K562 (cell line): ENCODE data around the gene ABHD12. TPM values are rescaled to one million over a fixed set of nuclear protein-coding genes. Genes with fewer than 3 reads are reported as not detected.

Source experiments
- ATAC-seq: fragments of 200-7000 bp; cut with Tn5 transposase; 3 replicates; pipeline ENCODE4 v1.9.1; 2020; ENCODE audit warnings: moderate library complexity
- BruUV-seq: library from RNA; stranded (reverse); fragments of 400-500 nt; replicated peaks from 2 replicates; lab custom pipeline; 2021; lab: Mats Ljungman, UMichigan
- CTCF ChIA-PET: fragments of 300-600 bp; formaldehyde crosslinking; extraction: SDS; loops from one replicate; lab custom pipeline; 2021; ENCODE audit warnings: low intra/inter-chr PET ratio; lab: Yijun Ruan, JAX
- POLR2A ChIA-PET: fragments of 300-600, 350-650 bp; sonication (Branson Sonifier 250); formaldehyde crosslinking; extraction: SDS; loops from one replicate; lab custom pipeline; 2021; ENCODE audit warnings: antibody characterized with exemption, inconsistent platforms; lab: Yijun Ruan, JAX
- DNase-seq, 4 experiments: peaks; one replicate each; pipeline versions ENCODE4 v3.0.0 to v3.0.0-alpha.2; 2011 to 2018; ENCODE audit warnings: low spot score in 3 of 4, mixed read lengths in 3 of 4; ENCODE audit errors: extremely low read depth in 1 of 4
- FAIRE-seq: peaks from 2 replicates; lab custom pipeline; 2011; peaks lifted over from hg19 to GRCh38; lab: Jason Lieb, UNC
- H2AFZ ChIP-seq: 2 replicates; pipeline ENCODE4 v1.6.0; 2011; ENCODE audit warnings: low read depth, low read length, control low read depth, inconsistent platforms
- H3K27ac ChIP-seq: fragments of 200-600 bp; 3 replicates; pipeline ENCODE4 v1.8.0; 2011; ENCODE audit warnings: low read depth, mild to moderate bottlenecking, control low read depth, inconsistent platforms, low read length, moderate library complexity, mixed read lengths; ENCODE audit errors: extremely low read depth
- H3K27me3 ChIP-seq, 2 experiments: fragments of 300-600 bp in 1 of 2; 2 replicates in 1 of 2; 3 replicates in 1 of 2; pipeline versions ENCODE4 v1.6.0 to v1.8.0; 2011; ENCODE audit warnings: inconsistent platforms in 2 of 2, low read length in 2 of 2, mild to moderate bottlenecking in 1 of 2, mixed read lengths in 1 of 2, moderate library complexity in 1 of 2; ENCODE audit not compliant: control insufficient read depth in 2 of 2, insufficient read depth in 2 of 2
- H3K36me3 ChIP-seq: fragments of 300-600 bp; 3 replicates; pipeline ENCODE4 v1.8.0; 2011; ENCODE audit warnings: mild to moderate bottlenecking, low read length, inconsistent platforms; ENCODE audit not compliant: control insufficient read depth, insufficient read depth
- H3K4me1 ChIP-seq, 2 experiments: fragments of 200-600 bp in 1 of 2; replicated peaks in 1 of 2; 2 replicates in 1 of 2; 3 replicates in 1 of 2; pipeline versions ENCODE4 v1.5.1 to v1.8.0; 2011; ENCODE audit warnings: inconsistent platforms in 2 of 2, low read length in 2 of 2, mild to moderate bottlenecking in 1 of 2, mixed read lengths in 1 of 2, moderate library complexity in 1 of 2; ENCODE audit not compliant: control insufficient read depth in 2 of 2, insufficient read depth in 2 of 2
- H3K4me2 ChIP-seq: 2 replicates; pipeline ENCODE4 v1.6.1; 2011; ENCODE audit warnings: low read length, control low read depth, inconsistent platforms, mixed read lengths; ENCODE audit not compliant: insufficient read depth
- H3K4me3 ChIP-seq: fragments of 200-600 bp; sonication (generic), shearing (Covaris generic); 2 replicates; pipeline ENCODE4 v1.5.1; 2016; ENCODE audit warnings: control low read depth, inconsistent platforms
- H3K79me2 ChIP-seq: fragments of 200-600 bp; 3 replicates; pipeline ENCODE4 v1.8.0; 2011; ENCODE audit warnings: low read length, inconsistent platforms; ENCODE audit not compliant: control insufficient read depth, insufficient read depth
- H3K9ac ChIP-seq, 2 experiments: 2 replicates each; pipeline versions ENCODE4 v1.6.0 to v1.6.1; 2011; ENCODE audit warnings: low read depth in 2 of 2, low read length in 2 of 2, control low read depth in 1 of 2, inconsistent platforms in 1 of 2, mild to moderate bottlenecking in 1 of 2, mixed read lengths in 1 of 2; ENCODE audit not compliant: insufficient read depth in 1 of 2
- H3K9me1 ChIP-seq: one replicate; pipeline ENCODE4 v1.6.0; 2011; ENCODE audit warnings: inconsistent platforms, mild to moderate bottlenecking, low read length, moderate library complexity; ENCODE audit not compliant: control insufficient read depth, insufficient read depth
- H3K9me3 ChIP-seq: replicated peaks from 2 replicates; pipeline ENCODE4 v1.5.1; 2011; ENCODE audit warnings: low read depth, low read length, inconsistent platforms; ENCODE audit not compliant: control insufficient read depth, insufficient read depth
- H4K20me1 ChIP-seq: replicated peaks from 2 replicates; pipeline ENCODE4 v1.6.1; 2011; ENCODE audit warnings: low read length, inconsistent platforms, mixed read lengths; ENCODE audit not compliant: control insufficient read depth, insufficient read depth
- BACH1 ChIP-seq: fragments of 200-800 bp; sonication (Bioruptor generic); IDR thresholded peaks from 2 replicates; pipeline ENCODE4 v1.6.1; 2016; ENCODE audit warnings: missing genetic modification characterization, missing compliant biosample characterization
- CBX1 ChIP-seq: sonication (generic); IDR thresholded peaks from 2 replicates; pipeline ENCODE4 v1.6.1; 2016; ENCODE audit warnings: antibody characterized with exemption, low read depth, mild to moderate bottlenecking
- CHCHD3 ChIP-seq: fragments of 250-450 bp; sonication (Bioruptor Pico); IDR thresholded peaks from 2 replicates; pipeline ENCODE4 v2.1.2; 2022; ENCODE audit warnings: mild to moderate bottlenecking
- JUN ChIP-seq, 2 experiments: sonication (generic) in 1 of 2; formaldehyde crosslinking in 1 of 2; IDR thresholded peaks; 2 replicates each; pipeline versions ENCODE4 v1.6.1 to v1.8.0; 2012 to 2022; ENCODE audit warnings: borderline replicate concordance in 2 of 2, mild to moderate bottlenecking in 2 of 2, improper control_type of control experiment in 1 of 2, low read depth in 1 of 2, low read length in 1 of 2, missing genetic modification reagents in 1 of 2
- JUND ChIP-seq, 2 experiments: IDR thresholded peaks; 2 replicates in 1 of 2; 3 replicates in 1 of 2; pipeline ENCODE4 v1.6.1; 2011; ENCODE audit warnings: borderline replicate concordance in 2 of 2, low read depth in 2 of 2, low read length in 2 of 2, improper control_type of control experiment in 1 of 2, missing biosample characterization in 1 of 2, missing genetic modification characterization in 1 of 2, missing genetic modification reagents in 1 of 2
- MCM3 ChIP-seq: fragments of 450-650 bp; IDR thresholded peaks from 2 replicates; pipeline ENCODE4 v1.6.1; 2016
- POLR2AphosphoS2 ChIP-seq: IDR thresholded peaks from 2 replicates; pipeline ENCODE4 v1.6.1; 2012; ENCODE audit warnings: low read length, improper control_type of control experiment
- RUNX1 ChIP-seq: sonication (generic); IDR thresholded peaks from 2 replicates; pipeline ENCODE4 v1.6.1; 2016; ENCODE audit warnings: antibody characterized with exemption, low read depth
- TCF7 ChIP-seq: sonication (generic); IDR thresholded peaks from 2 replicates; pipeline ENCODE4 v1.6.1; 2016; ENCODE audit warnings: antibody characterized with exemption, borderline replicate concordance
- USF1 ChIP-seq: sonication (generic); formaldehyde crosslinking; IDR thresholded peaks from 2 replicates; pipeline ENCODE4 v1.9.0; 2022; ENCODE audit warnings: mild to moderate bottlenecking, missing genetic modification reagents
- USF2 ChIP-seq: sonication (generic); formaldehyde crosslinking; IDR thresholded peaks from 2 replicates; pipeline ENCODE4 v1.5.0; 2020; ENCODE audit warnings: missing genetic modification reagents
- ZBTB33 ChIP-seq: sonication (generic); formaldehyde crosslinking; IDR thresholded peaks from 2 replicates; pipeline ENCODE4 v1.8.1; 2023; ENCODE audit warnings: mild to moderate bottlenecking, missing genetic modification reagents
- ZC3H8 ChIP-seq: fragments of 450-650 bp; IDR thresholded peaks from 2 replicates; pipeline ENCODE4 v1.6.1; 2017
- ZNF668 ChIP-seq: fragments of 250-450 bp; sonication (Bioruptor Pico); IDR thresholded peaks from 2 replicates; pipeline ENCODE4 v1.8.0; 2022; ENCODE audit warnings: mild to moderate bottlenecking, inconsistent platforms
- WGBS: fragments of 100-300 bp; shearing (Covaris generic); methylation state at CpG from one replicate; pipeline ENCODE4 v1.1.6; 2016; ENCODE audit warnings: low coverage, mixed read lengths; ENCODE audit not compliant: insufficient coverage; ENCODE audit errors: missing lambda C conversion rate; 5-methylcytosine and 5-hydroxymethylcytosine counted together
- in situ Hi-C: fragments of 300-500 bp; cut with MboI; formaldehyde crosslinking; loops from 4 replicates; pipeline ENCODE4 v1.15.0; 2018; ENCODE audit warnings: inconsistent platforms, mixed read lengths
- intact Hi-C: fragments of 100-400 bp; cut with micrococcal nuclease; formaldehyde crosslinking; loops from 2 replicates; pipeline ENCODE4 v1.14.2; 2022
- polyA plus RNA-seq, 8 experiments: library from polyadenylated mRNA; depleted of rRNA in 4 of 8; stranded (reverse) in 5 of 8; unstranded in 3 of 8; fragments of >200 nt; fragmentation: Nextera tagmentation in 2 of 8; fragmentation: Illumina TruSeq in 1 of 8; extraction: Ambion mirVana in 2 of 8; extraction: Trizol in 1 of 8; gene quantifications; 2 replicates each; pipeline versions ENCODE4 v1.2.1 to v1.2.3, GENCODE V29; 2011 to 2014; ENCODE audit warnings: inconsistent platforms in 1 of 8, missing spikeins in 1 of 8
- total RNA-seq, 7 experiments: library from RNA; depleted of rRNA in 6 of 7; stranded (reverse); fragments of >200 nt in 6 of 7; fragmentation: Illumina TruSeq in 2 of 7; extraction: Trizol in 2 of 7; gene quantifications; 2 replicates each; pipeline versions ENCODE4 v1.2.1 to v1.2.3, GENCODE V29; 2011 to 2021; ENCODE audit warnings: low replicate concordance in 1 of 7
- TF ChIP-seq, protein P1 (sequence below): fragments of 250-450 bp; sonication (Bioruptor Pico); IDR thresholded peaks from 2 replicates; pipeline ENCODE4 v1.4.0; 2020; ENCODE audit warnings: mild to moderate bottlenecking, moderate library complexity

The ABHD12 gene
- total and polyA plus RNA-seq, 9 of the 15 experiments (the other 6 are each of a cell fraction or from before 2014, with no cell fraction given), result 0.65 to 15.6 (median 9.1) TPM

GRCh38 chr20:25256226-25256859 lies 134.3 kb downstream of the ABHD12 start:
- intact Hi-C loops (no loop called here), in situ Hi-C loops (no loop called here)
- Histone ChIP-seq H3K9me1 (no peaks in the 10 kb centered on the region), H3K9me3 (no peaks in the 10 kb centered on the region), H3K4me2 (no peak overlapping the region), H3K27me3 (no peaks in the 10 kb centered on the region), H3K4me3 (no peak overlapping the region), H4K20me1 (no peaks in the 10 kb centered on the region), H3K79me2 (peaks cover 1% of the 10 kb centered on the region; the same call in 1 of the 3 replicates), H3K27ac (no peak overlapping the region), H3K36me3 (peaks cover 10% of the 10 kb centered on the region; the same call in 1 of the 3 replicates), H3K4me1 (peaks cover 2 to 6% of the 10 kb centered on the region in 2 experiments; a peak in 4 of 5 replicates), H3K9ac (no peak overlapping the region), H2AFZ (no peak overlapping the region)
- DNase-seq (no peak), ATAC-seq (no peak), FAIRE-seq (no peak)
- BruUV-seq, result no TSS peak
- POLR2A ChIA-PET, result interaction anchor here (0.8 kb wide), 1 partner anchor 8 kb away, joined by 3 read pairs; the partner anchor contains the start of gene PYGB
- CTCF ChIA-PET, result no interaction called here
- WGBS, result 92% methylated on average over 5 of the region's 5 CpGs
- TF ChIP-seq CHCHD3 (CRISPR knock-in tag) (no peak), BACH1 (no peak), RUNX1 (no peak), JUN (IDR thresholded peaks at IDR 0.05; ENCODE audit: borderline replicate concordance, low read depth, low read length) (no peak), JUN (CRISPR knock-in tag; IDR thresholded peaks at IDR 0.05; ENCODE audit: borderline replicate concordance) (no peak), MCM3 (no peak), USF1 (no peak), TCF7 (no peak), CBX1 (no peak), ZNF668 (CRISPR knock-in tag) (no peak), JUND (IDR thresholded peaks at IDR 0.05; ENCODE audit: borderline replicate concordance, low read depth, low read length) (no peak), JUND (tag; IDR thresholded peaks at IDR 0.05; ENCODE audit: borderline replicate concordance, low read depth, low read length) (no peak), ZC3H8 (no peak), POLR2AphosphoS2 (no peak), USF2 (CRISPR knock-in tag) (no peak), ZBTB33 (CRISPR knock-in tag) (no peak)
- TF ChIP-seq, protein P1, sequence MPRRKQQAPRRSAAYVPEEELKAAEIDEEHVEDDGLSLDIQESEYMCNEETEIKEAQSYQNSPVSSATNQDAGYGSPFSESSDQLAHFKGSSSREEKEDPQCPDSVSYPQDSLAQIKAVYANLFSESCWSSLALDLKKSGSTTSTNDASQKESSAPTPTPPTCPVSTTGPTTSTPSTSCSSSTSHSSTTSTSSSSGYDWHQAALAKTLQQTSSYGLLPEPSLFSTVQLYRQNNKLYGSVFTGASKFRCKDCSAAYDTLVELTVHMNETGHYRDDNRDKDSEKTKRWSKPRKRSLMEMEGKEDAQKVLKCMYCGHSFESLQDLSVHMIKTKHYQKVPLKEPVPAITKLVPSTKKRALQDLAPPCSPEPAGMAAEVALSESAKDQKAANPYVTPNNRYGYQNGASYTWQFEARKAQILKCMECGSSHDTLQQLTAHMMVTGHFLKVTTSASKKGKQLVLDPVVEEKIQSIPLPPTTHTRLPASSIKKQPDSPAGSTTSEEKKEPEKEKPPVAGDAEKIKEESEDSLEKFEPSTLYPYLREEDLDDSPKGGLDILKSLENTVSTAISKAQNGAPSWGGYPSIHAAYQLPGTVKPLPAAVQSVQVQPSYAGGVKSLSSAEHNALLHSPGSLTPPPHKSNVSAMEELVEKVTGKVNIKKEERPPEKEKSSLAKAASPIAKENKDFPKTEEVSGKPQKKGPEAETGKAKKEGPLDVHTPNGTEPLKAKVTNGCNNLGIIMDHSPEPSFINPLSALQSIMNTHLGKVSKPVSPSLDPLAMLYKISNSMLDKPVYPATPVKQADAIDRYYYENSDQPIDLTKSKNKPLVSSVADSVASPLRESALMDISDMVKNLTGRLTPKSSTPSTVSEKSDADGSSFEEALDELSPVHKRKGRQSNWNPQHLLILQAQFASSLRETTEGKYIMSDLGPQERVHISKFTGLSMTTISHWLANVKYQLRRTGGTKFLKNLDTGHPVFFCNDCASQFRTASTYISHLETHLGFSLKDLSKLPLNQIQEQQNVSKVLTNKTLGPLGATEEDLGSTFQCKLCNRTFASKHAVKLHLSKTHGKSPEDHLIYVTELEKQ (CRISPR knock-in tag), result no peak
